ENCODE results near the gene SMCO3.

DNA sequence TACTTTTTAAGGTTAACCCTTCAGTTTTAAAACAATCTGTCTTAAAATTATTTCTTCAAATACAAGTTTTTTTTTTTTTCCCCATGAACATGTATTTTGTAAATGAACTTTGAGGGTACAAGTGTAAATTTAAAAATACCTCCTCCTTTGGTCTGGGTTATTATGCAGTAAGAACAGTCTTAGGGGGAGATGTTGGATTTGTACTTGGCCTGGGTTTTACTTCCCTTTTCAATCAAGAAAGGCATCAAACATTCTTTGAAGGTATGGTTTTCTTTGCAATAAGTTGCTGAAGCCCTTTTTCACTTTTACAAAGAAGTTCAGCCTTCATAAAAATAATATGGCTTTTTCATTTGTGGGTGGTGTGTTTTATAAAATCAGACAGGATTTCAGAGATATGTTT lies 31.2 kb downstream of the SMCO3 start:
- TF ChIP-seq, protein P1, sequence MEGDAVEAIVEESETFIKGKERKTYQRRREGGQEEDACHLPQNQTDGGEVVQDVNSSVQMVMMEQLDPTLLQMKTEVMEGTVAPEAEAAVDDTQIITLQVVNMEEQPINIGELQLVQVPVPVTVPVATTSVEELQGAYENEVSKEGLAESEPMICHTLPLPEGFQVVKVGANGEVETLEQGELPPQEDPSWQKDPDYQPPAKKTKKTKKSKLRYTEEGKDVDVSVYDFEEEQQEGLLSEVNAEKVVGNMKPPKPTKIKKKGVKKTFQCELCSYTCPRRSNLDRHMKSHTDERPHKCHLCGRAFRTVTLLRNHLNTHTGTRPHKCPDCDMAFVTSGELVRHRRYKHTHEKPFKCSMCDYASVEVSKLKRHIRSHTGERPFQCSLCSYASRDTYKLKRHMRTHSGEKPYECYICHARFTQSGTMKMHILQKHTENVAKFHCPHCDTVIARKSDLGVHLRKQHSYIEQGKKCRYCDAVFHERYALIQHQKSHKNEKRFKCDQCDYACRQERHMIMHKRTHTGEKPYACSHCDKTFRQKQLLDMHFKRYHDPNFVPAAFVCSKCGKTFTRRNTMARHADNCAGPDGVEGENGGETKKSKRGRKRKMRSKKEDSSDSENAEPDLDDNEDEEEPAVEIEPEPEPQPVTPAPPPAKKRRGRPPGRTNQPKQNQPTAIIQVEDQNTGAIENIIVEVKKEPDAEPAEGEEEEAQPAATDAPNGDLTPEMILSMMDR (IDR thresholded peaks at IDR 0.05) = no peak
- TF ChIP-seq POLR2A (IDR thresholded peaks at IDR 0.05) (no peak), POLR2AphosphoS5 (IDR thresholded peaks at IDR 0.05) (no peak), EP300 (IDR thresholded peaks at IDR 0.05) (no peak)

All from upper lobe of left lung (tissue), 4 donors.